H1 (cell line): ENCODE measurements around the gene EPHB3. TPM values are rescaled to one million over a fixed set of nuclear protein-coding genes. Genes with fewer than 3 reads are reported as not detected.
A peak's percentile ranks its signal among the peaks of the same experiment; 100 is the strongest.

ENCODE experiments used
- CTCF ChIA-PET: fragments of 300-600 bp; sonication (Branson Sonifier 250); formaldehyde crosslinking; loops from one replicate; lab custom pipeline; 2021; ENCODE audit not compliant: partially characterized antibody; lab: Charles Lee
- POLR2A ChIA-PET: fragments of 300-600 bp; sonication (Branson Sonifier 250); formaldehyde crosslinking; loops from one replicate; lab custom pipeline; 2021; ENCODE audit warnings: inconsistent platforms; ENCODE audit not compliant: partially characterized antibody; lab: Charles Lee
- DNase-seq, 2 experiments: peaks; one replicate each; pipeline versions ENCODE4 v3.0.0 to v3.0.0-alpha.2; 2010 to 2022; ENCODE audit warnings: low spot score in 2 of 2, low read depth in 1 of 2, mixed read lengths in 1 of 2
- FAIRE-seq: peaks from 2 replicates; lab custom pipeline; 2011; peaks lifted over from hg19 to GRCh38; lab: Jason Lieb, UNC
- H2AFZ ChIP-seq: 2 replicates; pipeline ENCODE4 v1.8.1; 2012; ENCODE audit warnings: low read length, inconsistent platforms
- H2AK5ac ChIP-seq: 2 replicates; pipeline ENCODE4 v1.6.1; 2013; ENCODE audit warnings: low read depth, low read length
- H2BK120ac ChIP-seq: replicated peaks from 2 replicates; pipeline ENCODE3; 2013; ENCODE audit warnings: low read depth, low read length, inconsistent platforms
- H2BK12ac ChIP-seq: 2 replicates; pipeline ENCODE4 v1.6.1; 2013; ENCODE audit warnings: low read depth, low read length
- H2BK15ac ChIP-seq: 2 replicates; pipeline ENCODE4 v1.6.1; 2013; ENCODE audit warnings: low read length
- H2BK20ac ChIP-seq: 2 replicates; pipeline ENCODE4 v1.6.1; 2013; ENCODE audit warnings: low read length
- H2BK5ac ChIP-seq: 2 replicates; pipeline ENCODE4 v1.6.1; 2013; ENCODE audit warnings: low read depth, low read length
- H3K14ac ChIP-seq: 2 replicates; pipeline ENCODE4 v1.6.1; 2013; ENCODE audit warnings: inconsistent platforms; ENCODE audit not compliant: insufficient read length
- H3K18ac ChIP-seq: 2 replicates; pipeline ENCODE4 v1.6.1; 2013; ENCODE audit warnings: low read length; ENCODE audit errors: extremely low read depth
- H3K23ac ChIP-seq: 2 replicates; pipeline ENCODE4 v1.6.1; 2013; ENCODE audit warnings: inconsistent platforms; ENCODE audit not compliant: insufficient read length
- H3K23me2 ChIP-seq: 2 replicates; pipeline ENCODE4 v1.6.1; 2013; ENCODE audit warnings: low read depth, low read length
- H3K27ac ChIP-seq: 2 replicates; pipeline ENCODE4 v1.6.1; 2011; ENCODE audit warnings: low read depth, low read length, inconsistent platforms
- H3K27me3 ChIP-seq, 4 experiments: replicated peaks in 1 of 4; 1 replicate in 1 of 4; 2 replicates in 3 of 4; pipeline versions ENCODE4 v1.6.1 to v1.8.1; 2011 to 2013; ENCODE audit warnings: low read length in 3 of 4, mild to moderate bottlenecking in 3 of 4, inconsistent platforms in 2 of 4, mixed read lengths in 2 of 4, moderate library complexity in 1 of 4; ENCODE audit not compliant: control insufficient read depth in 3 of 4, insufficient read depth in 3 of 4; ENCODE audit errors: extremely low read depth in 1 of 4
- H3K36me3 ChIP-seq, 4 experiments: 2 replicates each; pipeline versions ENCODE4 v1.6.1 to v1.8.1; 2011 to 2013; ENCODE audit warnings: mild to moderate bottlenecking in 4 of 4, low read length in 3 of 4, moderate library complexity in 2 of 4, control low read depth in 1 of 4, inconsistent platforms in 1 of 4; ENCODE audit not compliant: insufficient read depth in 4 of 4, control insufficient read depth in 2 of 4
- H3K4ac ChIP-seq: replicated peaks from 2 replicates; pipeline ENCODE3; 2013; ENCODE audit warnings: low read length, low read depth, mixed read lengths, inconsistent platforms; ENCODE audit not compliant: insufficient read length
- H3K4me1 ChIP-seq, 4 experiments: replicated peaks in 1 of 4; 1 replicate in 1 of 4; 2 replicates in 3 of 4; pipeline versions ENCODE4 v1.6.1 to v1.8.1; 2011 to 2013; ENCODE audit warnings: low read length in 3 of 4, inconsistent platforms in 2 of 4, mixed read lengths in 1 of 4; ENCODE audit not compliant: insufficient read depth in 4 of 4, control insufficient read depth in 3 of 4
- H3K4me2 ChIP-seq, 2 experiments: 2 replicates each; pipeline versions ENCODE4 v1.6.1 to v1.8.1; 2011 to 2013; ENCODE audit warnings: low read depth in 2 of 2, low read length in 2 of 2, control low read depth in 1 of 2, inconsistent platforms in 1 of 2, mild to moderate bottlenecking in 1 of 2; ENCODE audit not compliant: insufficient read depth in 1 of 2
- H3K4me3 ChIP-seq, 4 experiments: fragments of 200-600, 300-600 bp in 1 of 4; sonication (generic), shearing (Covaris generic), sonication (Bioruptor Twin) in 1 of 4; 2 replicates each; pipeline versions ENCODE4 v1.5.1 to v1.8.1; 2011 to 2016; ENCODE audit warnings: low read length in 4 of 4, low read depth in 3 of 4, control low read depth in 2 of 4, inconsistent platforms in 2 of 4, mild to moderate bottlenecking in 2 of 4, mixed read lengths in 1 of 4, moderate library complexity in 1 of 4; ENCODE audit not compliant: insufficient read depth in 2 of 4; ENCODE audit errors: extremely low read depth in 1 of 4
- H3K56ac ChIP-seq: replicated peaks from 2 replicates; pipeline ENCODE3; 2013; ENCODE audit warnings: low read depth, mild to moderate bottlenecking, mixed read lengths, low read length, inconsistent platforms; ENCODE audit not compliant: insufficient read length
- H3K79me1 ChIP-seq: 2 replicates; pipeline ENCODE4 v1.6.1; 2013; ENCODE audit warnings: low read depth, low read length, control low read depth
- H3K79me2 ChIP-seq, 2 experiments: 2 replicates each; pipeline versions ENCODE4 v1.6.1 to v1.8.1; 2012 to 2013; ENCODE audit warnings: low read length in 2 of 2, mild to moderate bottlenecking in 2 of 2, inconsistent platforms in 1 of 2; ENCODE audit not compliant: insufficient read depth in 2 of 2, control insufficient read depth in 1 of 2
- H3K9ac ChIP-seq, 4 experiments: replicated peaks in 1 of 4; 1 replicate in 1 of 4; 2 replicates in 3 of 4; pipeline versions ENCODE4 v1.6.1 to v1.8.1; 2011 to 2013; ENCODE audit warnings: low read depth in 3 of 4, low read length in 3 of 4, control low read depth in 2 of 4, mild to moderate bottlenecking in 2 of 4, moderate library complexity in 2 of 4, inconsistent platforms in 1 of 4; ENCODE audit errors: extremely low read depth in 1 of 4
- H3K9me3 ChIP-seq, 2 experiments: 2 replicates each; pipeline versions ENCODE4 v1.6.1 to v1.8.1; 2012 to 2013; ENCODE audit warnings: mild to moderate bottlenecking in 2 of 2, moderate library complexity in 2 of 2, control low read depth in 1 of 2, inconsistent platforms in 1 of 2, low read depth in 1 of 2, low read length in 1 of 2, mixed read lengths in 1 of 2; ENCODE audit not compliant: insufficient read depth in 2 of 2
- H4K20me1 ChIP-seq, 2 experiments: replicated peaks in 1 of 2; 2 replicates each; pipeline versions ENCODE3 to v1.8.1; 2011 to 2013; ENCODE audit warnings: inconsistent platforms in 2 of 2, low read length in 2 of 2, mild to moderate bottlenecking in 1 of 2; ENCODE audit not compliant: insufficient read depth in 2 of 2, control insufficient read depth in 1 of 2
- H4K5ac ChIP-seq: 2 replicates; pipeline ENCODE4 v1.6.1; 2013; ENCODE audit warnings: low read length, low read depth, mixed read lengths, inconsistent platforms; ENCODE audit not compliant: insufficient read length
- H4K8ac ChIP-seq: 2 replicates; pipeline ENCODE4 v1.8.0; 2013; ENCODE audit warnings: mild to moderate bottlenecking, moderate library complexity, low read length, inconsistent platforms; ENCODE audit not compliant: insufficient read depth; ENCODE audit errors: extremely low read depth
- H4K91ac ChIP-seq: replicated peaks from 2 replicates; pipeline ENCODE3; 2013; ENCODE audit warnings: low read length, mixed read lengths, inconsistent platforms; ENCODE audit not compliant: insufficient read length
- CHD2 ChIP-seq: IDR thresholded peaks from 2 replicates; pipeline ENCODE4 v1.6.1; 2012; ENCODE audit warnings: low read length, improper control_type of control experiment
- USF2 ChIP-seq: IDR thresholded peaks from 2 replicates; pipeline ENCODE4 v1.6.1; 2011; ENCODE audit warnings: low read length, improper control_type of control experiment
- YY1 ChIP-seq: IDR thresholded peaks from 2 replicates; pipeline ENCODE4 v1.6.1; 2011; ENCODE audit warnings: low read depth, mild to moderate bottlenecking, low read length
- WGBS, 2 experiments: shearing (Covaris generic) in 1 of 2; methylation state at CpG; one replicate each; pipeline versions ENCODE4 v1.1.6 to v1.1.7; 2013 to 2015; ENCODE audit warnings: low lambda C conversion rate in 2 of 2, mixed read lengths in 2 of 2, inconsistent platforms in 1 of 2, low coverage in 1 of 2, missing lambda C conversion rate in 1 of 2; ENCODE audit not compliant: insufficient replicate concordance in 2 of 2, insufficient coverage in 1 of 2, insufficient read length in 1 of 2; ENCODE audit errors: extremely low coverage in 1 of 2, missing lambda C conversion rate in 1 of 2; 5-methylcytosine and 5-hydroxymethylcytosine counted together
- polyA plus RNA-seq, 7 experiments: library from polyadenylated mRNA; depleted of rRNA in 3 of 7; stranded (reverse) in 5 of 7; unstranded in 2 of 7; fragments of >200 nt in 5 of 7; fragments of 200-250 nt in 2 of 7; gene quantifications; 1 replicate in 5 of 7; 2 replicates in 1 of 7; 4 replicates in 1 of 7; pipeline versions ENCODE4 v1.2.1 to v1.2.3, GENCODE V29; 2011 to 2013; ENCODE audit warnings: missing spikeins in 2 of 7, mixed read lengths in 2 of 7
- total RNA-seq: library from RNA; stranded (reverse); fragmentation: NEBNext Ultra II Directional; extraction: Animal tissue kit (Norgen Biotek cat#: 25700); gene quantifications from 2 replicates; pipeline ENCODE4 v1.2.1, GENCODE V29; 2021

EPHB3 gene
- total and polyA plus RNA-seq, 2 of the 8 experiments (the other 6 are each of a cell fraction or from before 2014, with no cell fraction given): 0.41 to 0.91 TPM

- no peak overlapping the region for H3K14ac ChIP-seq
- H2AFZ ChIP-seq: no peak overlapping the region
- no peaks in the 10 kb centered on the region for H3K23me2 ChIP-seq
- no peak overlapping the region for H3K9ac ChIP-seq
- H4K8ac ChIP-seq: no peak overlapping the region
- no peaks in the 10 kb centered on the region; a peak in 1 of 7 replicates for H3K4me1 ChIP-seq
- H3K79me2 ChIP-seq: no peaks in the 10 kb centered on the region
- no peak overlapping the region for H2BK20ac ChIP-seq
- H3K9me3 ChIP-seq: no peaks in the 10 kb centered on the region
- H3K27ac ChIP-seq: no peak overlapping the region
- no peak for DNase-seq
- H2BK120ac ChIP-seq: no peak overlapping the region
- no peak overlapping the region for H4K5ac ChIP-seq
- no peak overlapping the region for H2BK5ac ChIP-seq
- 90% methylated on average over 6 of the region's 6 CpGs; no CpG with 5 or more reads in 1 of the 2 experiments for WGBS, 2 experiments
- peaks cover 0 to 4% (median 3%) of the 10 kb centered on the region in 4 experiments; a peak in 3 of 7 replicates for H3K27me3 ChIP-seq
- no peak overlapping the region for H3K4ac ChIP-seq
- no peaks in the 10 kb centered on the region for H3K79me1 ChIP-seq
- ChIA-PET CTCF (interaction anchor here (0.8 to 7.6 kb wide), 8 partner anchors 11 to 256 kb away, joined by 4 to 66 read pairs (median 6); no protein-coding TSS in a partner anchor), POLR2A (no interaction called here)
- no peak overlapping the region for H3K4me2 ChIP-seq
- 0 out of 2 replicates have a peak overlapping the region, but pooled peaks have one; percentile 32 for H3K18ac ChIP-seq
- no peak overlapping the region for H2AK5ac ChIP-seq
- no peak overlapping the region for H2BK15ac ChIP-seq
- no peaks in the 10 kb centered on the region for H4K20me1 ChIP-seq
- H3K36me3 ChIP-seq: no peaks in the 10 kb centered on the region
- FAIRE-seq: no peak
- H2BK12ac ChIP-seq: no peak overlapping the region
- H3K23ac ChIP-seq: no peak overlapping the region
- H3K56ac ChIP-seq: no peak overlapping the region
- no peak overlapping the region for H4K91ac ChIP-seq
- H3K4me3 ChIP-seq: no peak overlapping the region
- TF ChIP-seq USF2 (no peak), CHD2 (no peak), YY1 (no peak)
These were observed 9.3 kb upstream of the EPHB3 start for GRCh38 chr3:184552296-184552695.
